ENCODE results near the gene SLC26A8. TPM values are rescaled to one million over a fixed set of nuclear protein-coding genes. Genes with fewer than 3 reads are reported as not detected.

The SLC26A8 gene
- total RNA-seq, 1 experiment from 2014 or later: 0.09 TPM

DNA sequence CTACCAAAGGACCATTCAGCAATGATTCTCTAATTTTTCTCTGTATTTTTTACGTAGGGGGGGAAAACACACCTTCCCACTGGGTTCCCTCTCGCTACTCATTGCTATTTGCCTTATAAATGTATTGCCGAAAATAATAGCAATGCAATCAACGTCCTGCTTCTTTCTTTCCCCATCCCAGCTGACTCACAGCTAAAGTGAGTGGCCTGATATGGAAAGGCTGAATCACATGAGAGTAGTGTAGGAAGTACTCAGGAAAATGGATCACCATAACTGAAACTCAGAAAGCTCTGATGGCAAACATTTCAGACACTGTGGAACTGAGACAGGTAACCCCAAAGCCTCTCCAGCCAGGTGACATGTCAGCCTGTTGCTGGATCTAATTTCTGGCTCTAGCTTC is 54.3 kb downstream of the SLC26A8 start:
- Histone ChIP-seq H3K23me2 (ENCODE audit: insufficient read length, low read depth, low read length, poor library complexity, severe bottlenecking) (no peaks in the 10 kb centered on the region), H3K14ac (ENCODE audit: insufficient read depth, low read length) (no peak overlapping the region), H3K79me2 (ENCODE audit: insufficient read depth, low read length) (no peaks in the 10 kb centered on the region), H3K27me3 (ENCODE audit: insufficient read depth, low read length) (no peaks in the 10 kb centered on the region; the same call in 1 of the 2 replicates), H2AFZ (ENCODE audit: low read length) (no peak overlapping the region), H3K4ac (ENCODE audit: low read depth, low read length) (no peak overlapping the region), H2AK5ac (ENCODE audit: insufficient read length, low read length) (no peak overlapping the region), H4K20me1 (ENCODE audit: control insufficient read depth, insufficient read depth, insufficient read length) (no peaks in the 10 kb centered on the region), H2BK5ac (ENCODE audit: insufficient read length, low read length) (no peak overlapping the region), H4K5ac (ENCODE audit: insufficient read length, low read depth, low read length) (no peak overlapping the region), H2BK12ac (ENCODE audit: insufficient read length, low read depth, low read length) (no peak overlapping the region), H3K27ac (ENCODE audit: insufficient read length, low read depth, low read length) (no peak overlapping the region), H2BK120ac (ENCODE audit: low read depth, low read length, poor library complexity, severe bottlenecking) (no peak overlapping the region), H3K56ac (ENCODE audit: insufficient read length, low read depth, low read length) (no peak overlapping the region), H3K9ac (ENCODE audit: extremely low read depth, insufficient read length, low read length) (no peak overlapping the region), H4K91ac (ENCODE audit: insufficient read length, low read depth, low read length) (no peak overlapping the region), H2BK15ac (ENCODE audit: low read depth, low read length) (no peak overlapping the region), H3K9me3 (ENCODE audit: control insufficient read depth, low read depth, low read length) (no peaks in the 10 kb centered on the region), H3K23ac (ENCODE audit: insufficient read length, low read depth, low read length) (no peak overlapping the region), H3K79me1 (ENCODE audit: insufficient read depth, low read depth, low read length, poor library complexity, severe bottlenecking) (no peaks in the 10 kb centered on the region), H3K4me1 (ENCODE audit: insufficient read depth, low read length) (no peaks in the 10 kb centered on the region), H2BK20ac (ENCODE audit: low read depth, low read length, poor library complexity, severe bottlenecking) (no peak overlapping the region), H3K4me2 (ENCODE audit: insufficient read depth, insufficient read length, low read length) (no peak overlapping the region), H3T11ph (ENCODE audit: low read length) (no peak overlapping the region), H4K8ac (replicated peaks; ENCODE audit: insufficient read length, low read depth, low read length) (no peak overlapping the region), H3K18ac (ENCODE audit: insufficient read length, low read depth, low read length) (no peak overlapping the region)
- Mint-ChIP-seq H3K4me3 (no peak overlapping the region), H3K36me3 (ENCODE audit: insufficient read depth in 1 of 3, low read depth in 3 of 3) (no peaks in the 10 kb centered on the region), H3K4me1 (peaks cover 11% of the 10 kb centered on the region in 2 experiments), H3K27ac (no peak overlapping the region), H3K9me3 (no peaks in the 10 kb centered on the region), H3K27me3 (ENCODE audit: low read depth) (no peaks in the 10 kb centered on the region)
- TF ChIP-seq, protein P1, sequence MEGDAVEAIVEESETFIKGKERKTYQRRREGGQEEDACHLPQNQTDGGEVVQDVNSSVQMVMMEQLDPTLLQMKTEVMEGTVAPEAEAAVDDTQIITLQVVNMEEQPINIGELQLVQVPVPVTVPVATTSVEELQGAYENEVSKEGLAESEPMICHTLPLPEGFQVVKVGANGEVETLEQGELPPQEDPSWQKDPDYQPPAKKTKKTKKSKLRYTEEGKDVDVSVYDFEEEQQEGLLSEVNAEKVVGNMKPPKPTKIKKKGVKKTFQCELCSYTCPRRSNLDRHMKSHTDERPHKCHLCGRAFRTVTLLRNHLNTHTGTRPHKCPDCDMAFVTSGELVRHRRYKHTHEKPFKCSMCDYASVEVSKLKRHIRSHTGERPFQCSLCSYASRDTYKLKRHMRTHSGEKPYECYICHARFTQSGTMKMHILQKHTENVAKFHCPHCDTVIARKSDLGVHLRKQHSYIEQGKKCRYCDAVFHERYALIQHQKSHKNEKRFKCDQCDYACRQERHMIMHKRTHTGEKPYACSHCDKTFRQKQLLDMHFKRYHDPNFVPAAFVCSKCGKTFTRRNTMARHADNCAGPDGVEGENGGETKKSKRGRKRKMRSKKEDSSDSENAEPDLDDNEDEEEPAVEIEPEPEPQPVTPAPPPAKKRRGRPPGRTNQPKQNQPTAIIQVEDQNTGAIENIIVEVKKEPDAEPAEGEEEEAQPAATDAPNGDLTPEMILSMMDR (conservative IDR thresholded peaks at IDR 0.05): no peak
- no CpG with 5 or more reads among the region's 4 CpGs for WGBS (ENCODE audit: extremely low coverage, insufficient read length, low lambda C conversion rate)
- no peak for DNase-seq
